Amygdala (tissue), 56 donors: ENCODE results near the gene MEGF11.
"Not testable (repeated sequence)": the region's sequence is repeated elsewhere in the genome, so short reads cannot be mapped to it uniquely, and the experiment has no call there.

ENCODE experiments used
- DNase-seq, 56 donors: peaks; one replicate each; lab custom pipeline; 2025; lab: John Stamatoyannopoulos, UW

MEGF11 gene

GRCh38 chr15:66022163-66022525 is 231.4 kb downstream of the MEGF11 start:
- no peak for DNase-seq

DNA sequence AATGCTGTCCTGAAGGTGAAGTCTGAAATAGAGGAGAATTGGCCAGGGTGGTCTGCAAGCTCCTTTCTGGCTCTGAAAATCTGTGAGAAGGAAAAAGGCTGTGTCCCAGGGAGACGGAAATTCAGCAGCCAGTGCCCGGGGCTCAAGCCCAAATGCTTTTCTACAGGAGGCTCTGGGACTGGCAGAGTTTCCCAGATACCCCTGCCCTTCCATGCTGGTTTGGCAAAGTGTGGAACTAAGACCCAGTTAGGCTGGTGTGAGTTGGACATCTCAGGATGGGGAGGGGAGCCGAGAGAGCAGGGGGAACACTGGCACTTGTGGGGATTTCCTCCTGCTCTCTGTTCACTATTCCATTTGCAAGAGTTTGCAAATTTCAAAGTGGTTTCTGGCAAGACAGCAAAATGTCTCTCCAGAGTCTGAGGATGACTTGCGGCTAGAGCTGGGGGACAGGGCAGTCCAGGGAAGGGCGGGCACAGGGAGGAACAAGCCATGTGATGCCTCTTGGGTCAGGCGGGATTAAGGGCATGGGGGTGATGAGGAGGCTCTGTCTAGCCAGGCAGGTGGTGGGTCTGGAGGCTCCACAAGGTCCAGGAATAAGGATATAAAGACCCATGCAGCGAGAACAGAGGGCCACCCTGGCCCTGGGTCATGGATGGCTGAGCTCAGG is 231.9 kb downstream of the MEGF11 start:
- peak in 1 of 56 donors; percentile 28 for DNase-seq

- peak in 3 of 56 donors; percentile 8 to 29 (median 13) for DNase-seq
Measured at GRCh38 chr15:66019826-66020398, 233.6 kb downstream of the MEGF11 start.

DNA sequence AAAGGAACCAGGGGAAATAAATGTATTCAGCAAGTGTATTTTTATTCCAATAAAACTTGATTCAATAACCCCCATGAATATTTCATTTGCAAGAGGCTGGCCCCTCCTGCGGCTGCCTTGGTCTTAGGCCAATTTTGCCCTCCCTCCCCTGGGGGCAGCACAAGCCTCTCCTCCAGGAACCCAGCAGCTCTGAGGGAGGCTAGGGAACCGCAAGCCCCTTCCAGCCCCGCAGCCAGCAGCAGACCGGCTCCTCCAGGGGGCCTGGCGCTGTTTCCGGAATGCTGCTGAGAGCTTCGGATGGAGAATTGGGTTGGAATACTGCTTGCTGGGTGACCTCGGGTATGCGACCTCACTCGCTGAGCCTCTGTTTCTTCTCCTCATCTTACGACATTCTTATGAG is 234.2 kb downstream of the MEGF11 start:
- DNase-seq, result no peak

- DNase-seq, result no peak
Measured at GRCh38 chr15:66018488-66018797, 235.1 kb downstream of the MEGF11 start.

- peak in 1 of 56 donors; percentile 4 for DNase-seq
Measured at GRCh38 chr15:66017792-66018487, 235.6 kb downstream of the MEGF11 start.

DNA sequence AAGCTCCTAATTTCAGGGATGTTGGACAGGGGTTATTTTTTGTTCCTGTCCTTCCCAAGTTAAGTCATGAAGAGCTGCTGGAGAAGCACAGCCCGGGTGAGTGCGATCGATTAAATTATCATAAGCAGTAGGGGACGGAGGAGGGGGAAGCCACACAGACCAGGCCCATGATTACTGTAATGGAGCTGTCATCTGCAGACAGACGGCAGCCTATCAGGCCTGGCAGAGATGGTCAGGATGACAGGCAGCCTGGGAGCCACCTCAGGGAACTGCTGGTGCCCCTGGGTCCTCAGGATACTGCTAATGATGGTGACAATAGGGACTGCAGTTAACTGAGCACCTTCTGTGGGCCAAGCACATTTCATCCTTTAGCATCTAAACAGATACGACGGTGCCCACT is 236.6 kb downstream of the MEGF11 start:
- DNase-seq, result no peak

DNA sequence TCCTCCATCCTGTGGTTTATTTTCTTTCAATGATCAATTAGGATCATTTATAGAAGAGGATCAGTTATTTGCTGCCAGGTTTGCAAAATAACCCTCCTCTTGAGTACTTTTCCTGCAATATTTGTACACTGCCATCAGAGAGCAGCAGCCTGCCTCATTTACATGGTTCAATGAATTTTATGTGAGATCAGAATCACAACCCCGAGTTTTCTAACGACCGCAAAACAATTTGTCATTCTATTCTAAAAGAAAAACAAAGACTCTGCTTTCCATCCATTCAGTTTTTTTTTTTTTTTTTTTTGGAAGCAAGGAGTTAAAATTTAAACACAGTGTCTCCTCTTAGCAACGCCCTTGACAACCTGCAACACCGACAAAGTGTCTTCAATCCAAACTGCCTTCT is 237.4 kb downstream of the MEGF11 start:
- DNase-seq, result no peak

DNA sequence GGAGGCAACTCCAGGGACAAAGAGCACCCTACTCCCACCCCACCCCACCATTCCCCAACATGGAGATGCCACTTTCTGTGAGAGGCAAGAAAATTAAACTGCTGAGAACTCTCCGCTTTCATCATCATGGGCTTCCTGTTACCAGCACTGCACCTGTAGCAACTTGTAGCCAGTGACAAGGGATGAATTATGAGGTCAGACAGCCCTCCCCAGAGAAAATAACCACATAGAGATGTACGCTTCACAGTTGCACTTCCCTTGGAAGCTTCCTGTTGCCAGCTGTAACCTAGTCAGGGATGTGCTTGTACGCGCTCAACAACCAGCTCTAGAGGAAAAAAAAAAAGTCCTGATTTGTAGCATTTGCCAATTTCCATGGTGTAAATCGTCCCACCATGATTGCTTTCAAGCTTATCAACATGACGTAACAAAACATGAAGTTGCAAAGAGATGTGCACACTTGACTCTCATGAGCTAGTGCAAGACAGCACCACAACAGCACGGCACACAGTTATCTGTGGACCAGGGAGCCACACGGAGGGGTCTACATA is 238.8 kb downstream of the MEGF11 start:
- no peak for DNase-seq

- DNase-seq, result no peak
Measured at GRCh38 chr15:66014022-66014421, 239.5 kb downstream of the MEGF11 start.

DNA sequence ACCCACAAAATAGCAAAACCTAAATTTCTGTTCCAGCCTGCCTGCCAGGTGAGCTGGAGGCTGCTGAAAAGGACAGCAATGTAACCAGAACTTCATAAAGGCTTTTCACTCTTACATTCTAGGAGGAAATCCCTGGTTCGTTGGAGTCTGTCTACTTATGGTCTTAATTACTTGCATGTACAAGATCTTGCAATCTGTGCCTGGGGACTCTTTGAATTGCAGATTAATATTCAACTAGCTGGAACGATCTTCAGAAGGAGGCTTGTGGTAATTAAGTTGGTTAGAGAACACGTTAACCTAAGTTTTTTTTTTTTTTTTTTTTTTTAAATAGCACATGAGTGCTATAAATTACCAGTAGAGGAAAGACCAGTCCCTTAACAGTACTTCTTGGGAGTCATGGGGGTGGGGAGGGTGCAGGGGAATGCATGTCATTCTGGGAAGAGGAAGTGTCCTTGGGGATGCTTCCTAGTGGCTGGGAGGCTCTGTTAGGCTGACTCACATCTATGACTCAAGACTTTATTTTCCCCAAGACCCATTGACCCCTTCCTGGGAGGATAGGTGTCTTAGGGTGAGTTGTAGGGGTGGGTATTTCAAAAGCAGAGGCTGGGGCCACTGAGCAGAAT is 244.5 kb downstream of the MEGF11 start:
- DNase-seq, result no peak

GRCh38 chr15:66007663-66008262 is 245.8 kb downstream of the MEGF11 start:
- no peak for DNase-seq

DNA sequence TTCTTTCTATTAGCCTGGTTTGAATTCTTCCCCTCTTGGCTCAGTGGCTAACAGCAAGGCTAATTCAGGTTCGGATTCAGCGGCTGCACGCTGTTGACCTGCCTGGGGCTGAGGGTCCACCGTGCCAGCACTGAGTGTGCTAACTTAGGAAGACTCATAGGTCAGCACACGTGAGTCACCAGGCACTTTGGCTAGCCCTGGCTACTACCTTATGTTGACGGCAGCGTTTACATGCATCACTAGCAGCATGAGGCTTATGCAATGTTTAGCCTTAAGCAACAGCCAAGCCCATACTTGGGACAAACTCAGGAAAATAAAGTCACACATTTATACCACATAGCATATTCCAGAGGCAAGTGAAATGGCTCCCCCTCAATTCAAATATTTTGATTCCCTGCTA is 246.6 kb downstream of the MEGF11 start:
- no peak for DNase-seq

DNA sequence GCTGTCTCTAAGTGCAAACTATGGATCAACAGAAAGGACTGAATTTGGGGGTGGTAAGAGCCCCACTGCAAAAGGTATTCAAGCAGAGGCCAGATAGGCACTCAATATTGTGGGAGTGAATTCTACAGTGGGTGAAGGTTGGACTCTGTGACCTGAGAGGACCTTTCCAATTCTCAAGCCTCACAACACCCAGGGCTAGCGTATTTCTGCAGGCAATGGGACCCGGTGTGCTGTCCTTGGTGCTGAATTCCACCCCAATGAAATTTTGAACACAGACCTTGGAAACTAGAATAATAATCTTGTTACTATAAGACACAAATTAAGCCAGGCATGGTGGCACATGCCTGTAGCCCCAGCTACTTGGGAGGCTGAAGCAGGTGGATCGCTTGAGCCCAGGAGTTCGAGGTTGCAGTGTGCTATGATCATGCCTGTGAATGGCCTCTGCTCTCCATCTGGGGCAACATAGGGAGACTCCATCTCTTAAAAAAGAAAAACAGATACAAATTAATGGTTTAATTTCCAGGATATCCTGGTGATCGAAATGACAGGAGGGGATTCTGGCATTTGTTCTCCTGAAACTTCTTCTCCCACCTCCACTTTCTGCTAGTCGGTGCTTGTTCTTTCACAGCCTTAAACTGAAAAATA is 248.8 kb downstream of the MEGF11 start:
- DNase-seq, result no peak

- not testable (repeated sequence) for DNase-seq
Measured at GRCh38 chr15:66003129-66003528, 250.4 kb downstream of the MEGF11 start.

DNA sequence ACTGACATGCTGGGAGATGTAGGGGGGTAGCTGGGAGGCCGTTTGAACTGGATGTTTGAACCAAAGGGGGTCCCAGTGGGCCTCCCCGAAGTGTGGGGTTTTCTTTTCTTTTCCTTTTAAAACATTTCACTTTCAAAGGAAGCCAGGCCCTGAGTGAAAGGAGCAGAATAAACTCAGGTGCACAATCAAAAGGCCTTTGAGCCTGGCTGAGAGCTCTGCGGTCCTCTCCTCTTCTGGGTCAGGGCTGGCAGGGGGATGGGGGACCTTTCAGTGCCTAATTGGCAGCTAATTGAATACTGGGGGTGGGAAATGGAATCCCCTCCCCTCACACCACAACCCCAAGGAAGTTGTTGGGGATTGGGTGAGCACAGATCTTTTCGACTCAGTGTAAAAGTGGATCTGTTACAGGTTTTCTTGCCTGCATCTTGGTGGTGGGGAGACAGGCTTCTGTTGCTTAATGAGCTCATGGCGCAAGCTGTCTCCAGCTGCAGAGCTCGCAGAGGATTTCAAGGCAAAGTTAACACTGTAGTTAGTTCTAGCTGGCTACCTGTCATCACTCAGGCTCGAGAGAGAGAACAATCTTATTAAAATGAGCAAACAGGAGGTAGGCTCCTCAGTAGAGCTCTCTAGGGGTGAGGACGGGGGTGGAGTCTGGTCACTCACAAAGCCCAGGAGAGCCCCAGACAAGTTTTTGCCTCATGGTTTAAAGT is 251.7 kb downstream of the MEGF11 start:
- DNase-seq, result no peak

- no peak for DNase-seq
Measured at GRCh38 chr15:66001042-66001441, 252.5 kb downstream of the MEGF11 start.

GRCh38 chr15:65998486-65998885 is 255.1 kb downstream of the MEGF11 start:
- no peak for DNase-seq

DNA sequence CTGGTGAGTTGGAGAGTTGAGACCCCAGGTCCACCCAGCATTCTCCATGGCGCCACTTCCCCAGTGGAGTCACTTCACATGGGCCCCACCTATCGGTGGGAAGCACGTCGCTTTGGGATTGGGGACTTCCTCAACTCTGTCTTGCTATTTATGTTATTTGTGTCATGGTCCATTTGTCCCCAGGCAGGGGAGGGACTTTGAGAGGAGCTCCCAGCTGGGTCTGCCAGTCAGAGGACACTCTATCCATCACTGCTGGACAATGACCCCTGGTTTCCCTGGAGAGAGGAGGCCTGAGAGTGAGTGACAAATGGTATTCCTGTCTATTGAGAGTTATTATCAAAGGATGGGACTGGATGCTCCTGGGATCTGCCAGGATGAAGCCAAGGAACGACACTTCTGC is 256.6 kb downstream of the MEGF11 start:
- DNase-seq, result no peak

DNA sequence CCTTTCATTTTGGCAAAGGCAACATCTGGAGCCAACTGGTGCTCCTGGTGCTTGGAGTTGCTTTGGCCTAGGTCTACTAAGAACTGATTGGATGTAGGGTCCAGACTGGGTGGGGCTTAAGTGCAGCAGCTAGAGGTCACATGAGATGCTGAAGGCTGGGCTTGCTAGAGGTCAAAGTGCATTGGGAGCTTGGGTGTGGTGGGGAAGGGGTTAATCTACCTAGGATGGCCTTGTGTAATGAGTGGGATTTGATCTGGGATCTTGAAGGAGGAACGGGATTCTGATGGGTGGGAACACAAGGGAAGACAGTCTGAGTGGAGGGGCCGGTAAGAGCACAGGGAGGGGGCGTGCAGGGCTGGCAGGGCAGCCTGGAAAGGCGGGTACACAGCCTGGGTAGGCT is 258.7 kb downstream of the MEGF11 start:
- no peak for DNase-seq
